ENCODE measurements around the gene CHRND. TPM values are rescaled to one million over a fixed set of nuclear protein-coding genes. Genes with fewer than 3 reads are reported as not detected.
A peak's percentile ranks its signal among the peaks of the same experiment; 100 is the strongest.

Gene CHRND
- total and polyA plus RNA-seq, 2 of the 13 experiments (the other 11 are each of a cell fraction or from before 2014, with no cell fraction given) = 0.18 TPM; not detected in 1

- TF ChIP-seq, protein P1, sequence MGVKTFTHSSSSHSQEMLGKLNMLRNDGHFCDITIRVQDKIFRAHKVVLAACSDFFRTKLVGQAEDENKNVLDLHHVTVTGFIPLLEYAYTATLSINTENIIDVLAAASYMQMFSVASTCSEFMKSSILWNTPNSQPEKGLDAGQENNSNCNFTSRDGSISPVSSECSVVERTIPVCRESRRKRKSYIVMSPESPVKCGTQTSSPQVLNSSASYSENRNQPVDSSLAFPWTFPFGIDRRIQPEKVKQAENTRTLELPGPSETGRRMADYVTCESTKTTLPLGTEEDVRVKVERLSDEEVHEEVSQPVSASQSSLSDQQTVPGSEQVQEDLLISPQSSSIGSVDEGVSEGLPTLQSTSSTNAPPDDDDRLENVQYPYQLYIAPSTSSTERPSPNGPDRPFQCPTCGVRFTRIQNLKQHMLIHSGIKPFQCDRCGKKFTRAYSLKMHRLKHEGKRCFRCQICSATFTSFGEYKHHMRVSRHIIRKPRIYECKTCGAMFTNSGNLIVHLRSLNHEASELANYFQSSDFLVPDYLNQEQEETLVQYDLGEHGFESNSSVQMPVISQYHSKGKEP (CRISPR knock-in tag; IDR thresholded peaks at IDR 0.05) = no peak
- no peak for TF ChIP-seq SRSF9 (IDR thresholded peaks at IDR 0.05; ENCODE audit: borderline replicate concordance, insufficient read depth, low read depth, low read length, poor library complexity, severe bottlenecking)
- TF ChIP-seq, protein P2, sequence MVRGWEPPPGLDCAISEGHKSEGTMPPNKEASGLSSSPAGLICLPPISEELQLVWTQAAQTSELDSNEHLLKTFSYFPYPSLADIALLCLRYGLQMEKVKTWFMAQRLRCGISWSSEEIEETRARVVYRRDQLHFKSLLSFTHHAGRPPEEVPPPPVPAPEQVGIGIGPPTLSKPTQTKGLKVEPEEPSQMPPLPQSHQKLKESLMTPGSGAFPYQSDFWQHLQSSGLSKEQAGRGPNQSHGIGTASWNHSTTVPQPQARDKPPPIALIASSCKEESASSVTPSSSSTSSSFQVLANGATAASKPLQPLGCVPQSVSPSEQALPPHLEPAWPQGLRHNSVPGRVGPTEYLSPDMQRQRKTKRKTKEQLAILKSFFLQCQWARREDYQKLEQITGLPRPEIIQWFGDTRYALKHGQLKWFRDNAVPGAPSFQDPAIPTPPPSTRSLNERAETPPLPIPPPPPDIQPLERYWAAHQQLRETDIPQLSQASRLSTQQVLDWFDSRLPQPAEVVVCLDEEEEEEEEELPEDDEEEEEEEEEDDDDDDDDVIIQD (CRISPR knock-in tag; IDR thresholded peaks at IDR 0.05; ENCODE audit: low read depth) = 0 out of 2 replicates have a peak, but pooled peaks have one; percentile 33
- TF ChIP-seq MXI1 (IDR thresholded peaks at IDR 0.05; ENCODE audit: borderline replicate concordance, low read depth, low read length) = peak; percentile 53; the same call in 1 of the 3 replicates
- TF ChIP-seq HMGXB3 (CRISPR knock-in tag; IDR thresholded peaks at IDR 0.05; ENCODE audit: borderline replicate concordance) = no peak
- TF ChIP-seq HNF4G (IDR thresholded peaks at IDR 0.05; ENCODE audit: borderline replicate concordance, low read depth, low read length) = peak; percentile 49; the same call in 1 of the 2 replicates
- no peak; the same call in 1 of the 2 replicates for TF ChIP-seq HNF4G (CRISPR knock-in tag; IDR thresholded peaks at IDR 0.05; ENCODE audit: borderline replicate concordance, low read depth)
- peak; percentile 71 for TF ChIP-seq BCL6 (CRISPR knock-in tag; IDR thresholded peaks at IDR 0.05)
- TF ChIP-seq ZNF562 (CRISPR knock-in tag; IDR thresholded peaks at IDR 0.05; ENCODE audit: borderline replicate concordance) = no peak
- no peak for TF ChIP-seq ZNF546 (CRISPR knock-in tag; conservative IDR thresholded peaks at IDR 0.05)
- TF ChIP-seq TMF1 (CRISPR knock-in tag; IDR thresholded peaks at IDR 0.05; ENCODE audit: low read depth) = no peak
- no peak for TF ChIP-seq GATAD2A (CRISPR knock-in tag; IDR thresholded peaks at IDR 0.05)
- TF ChIP-seq RFX5 (IDR thresholded peaks at IDR 0.05; ENCODE audit: low read depth, low read length) = no peak
- no peak for TF ChIP-seq ZBTB25 (CRISPR knock-in tag; IDR thresholded peaks at IDR 0.05)
- TF ChIP-seq, protein P3, sequence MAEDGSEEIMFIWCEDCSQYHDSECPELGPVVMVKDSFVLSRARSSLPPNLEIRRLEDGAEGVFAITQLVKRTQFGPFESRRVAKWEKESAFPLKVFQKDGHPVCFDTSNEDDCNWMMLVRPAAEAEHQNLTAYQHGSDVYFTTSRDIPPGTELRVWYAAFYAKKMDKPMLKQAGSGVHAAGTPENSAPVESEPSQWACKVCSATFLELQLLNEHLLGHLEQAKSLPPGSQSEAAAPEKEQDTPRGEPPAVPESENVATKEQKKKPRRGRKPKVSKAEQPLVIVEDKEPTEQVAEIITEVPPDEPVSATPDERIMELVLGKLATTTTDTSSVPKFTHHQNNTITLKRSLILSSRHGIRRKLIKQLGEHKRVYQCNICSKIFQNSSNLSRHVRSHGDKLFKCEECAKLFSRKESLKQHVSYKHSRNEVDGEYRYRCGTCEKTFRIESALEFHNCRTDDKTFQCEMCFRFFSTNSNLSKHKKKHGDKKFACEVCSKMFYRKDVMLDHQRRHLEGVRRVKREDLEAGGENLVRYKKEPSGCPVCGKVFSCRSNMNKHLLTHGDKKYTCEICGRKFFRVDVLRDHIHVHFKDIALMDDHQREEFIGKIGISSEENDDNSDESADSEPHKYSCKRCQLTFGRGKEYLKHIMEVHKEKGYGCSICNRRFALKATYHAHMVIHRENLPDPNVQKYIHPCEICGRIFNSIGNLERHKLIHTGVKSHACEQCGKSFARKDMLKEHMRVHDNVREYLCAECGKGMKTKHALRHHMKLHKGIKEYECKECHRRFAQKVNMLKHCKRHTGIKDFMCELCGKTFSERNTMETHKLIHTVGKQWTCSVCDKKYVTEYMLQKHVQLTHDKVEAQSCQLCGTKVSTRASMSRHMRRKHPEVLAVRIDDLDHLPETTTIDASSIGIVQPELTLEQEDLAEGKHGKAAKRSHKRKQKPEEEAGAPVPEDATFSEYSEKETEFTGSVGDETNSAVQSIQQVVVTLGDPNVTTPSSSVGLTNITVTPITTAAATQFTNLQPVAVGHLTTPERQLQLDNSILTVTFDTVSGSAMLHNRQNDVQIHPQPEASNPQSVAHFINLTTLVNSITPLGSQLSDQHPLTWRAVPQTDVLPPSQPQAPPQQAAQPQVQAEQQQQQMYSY (CRISPR knock-in tag; IDR thresholded peaks at IDR 0.05) = no peak
Observed at GRCh38 chr2:232574674-232575403, 48.9 kb downstream of the CHRND start (continued).
